K562 (cell line): ENCODE measurements around the gene CLSTN2. TPM values are rescaled to one million over a fixed set of nuclear protein-coding genes. Genes with fewer than 3 reads are reported as not detected.

Experiments
- ATAC-seq: fragments of 200-7000 bp; cut with Tn5 transposase; 3 replicates; pipeline ENCODE4 v1.9.1; 2020; ENCODE audit warnings: moderate library complexity
- BruUV-seq: library from RNA; stranded (reverse); fragments of 400-500 nt; replicated peaks from 2 replicates; lab custom pipeline; 2021; lab: Mats Ljungman, UMichigan
- CTCF ChIA-PET: fragments of 300-600 bp; formaldehyde crosslinking; extraction: SDS; loops from one replicate; lab custom pipeline; 2021; ENCODE audit warnings: low intra/inter-chr PET ratio; lab: Yijun Ruan, JAX
- POLR2A ChIA-PET: fragments of 300-600, 350-650 bp; sonication (Branson Sonifier 250); formaldehyde crosslinking; extraction: SDS; loops from one replicate; lab custom pipeline; 2021; ENCODE audit warnings: antibody characterized with exemption, inconsistent platforms; lab: Yijun Ruan, JAX
- DNase-seq, 4 experiments: peaks; one replicate each; pipeline versions ENCODE4 v3.0.0 to v3.0.0-alpha.2; 2011 to 2018; ENCODE audit warnings: low spot score in 3 of 4, mixed read lengths in 3 of 4; ENCODE audit errors: extremely low read depth in 1 of 4
- FAIRE-seq: peaks from 2 replicates; lab custom pipeline; 2011; peaks lifted over from hg19 to GRCh38; lab: Jason Lieb, UNC
- H2AFZ ChIP-seq: 2 replicates; pipeline ENCODE4 v1.6.0; 2011; ENCODE audit warnings: low read depth, low read length, control low read depth, inconsistent platforms
- H3K27ac ChIP-seq: fragments of 200-600 bp; 3 replicates; pipeline ENCODE4 v1.8.0; 2011; ENCODE audit warnings: low read depth, mild to moderate bottlenecking, control low read depth, inconsistent platforms, low read length, moderate library complexity, mixed read lengths; ENCODE audit errors: extremely low read depth
- H3K27me3 ChIP-seq, 2 experiments: fragments of 300-600 bp in 1 of 2; 2 replicates in 1 of 2; 3 replicates in 1 of 2; pipeline versions ENCODE4 v1.6.0 to v1.8.0; 2011; ENCODE audit warnings: inconsistent platforms in 2 of 2, low read length in 2 of 2, mild to moderate bottlenecking in 1 of 2, mixed read lengths in 1 of 2, moderate library complexity in 1 of 2; ENCODE audit not compliant: control insufficient read depth in 2 of 2, insufficient read depth in 2 of 2
- H3K36me3 ChIP-seq: fragments of 300-600 bp; 3 replicates; pipeline ENCODE4 v1.8.0; 2011; ENCODE audit warnings: mild to moderate bottlenecking, low read length, inconsistent platforms; ENCODE audit not compliant: control insufficient read depth, insufficient read depth
- H3K4me1 ChIP-seq, 2 experiments: fragments of 200-600 bp in 1 of 2; replicated peaks in 1 of 2; 2 replicates in 1 of 2; 3 replicates in 1 of 2; pipeline versions ENCODE4 v1.5.1 to v1.8.0; 2011; ENCODE audit warnings: inconsistent platforms in 2 of 2, low read length in 2 of 2, mild to moderate bottlenecking in 1 of 2, mixed read lengths in 1 of 2, moderate library complexity in 1 of 2; ENCODE audit not compliant: control insufficient read depth in 2 of 2, insufficient read depth in 2 of 2
- H3K4me2 ChIP-seq: 2 replicates; pipeline ENCODE4 v1.6.1; 2011; ENCODE audit warnings: low read length, control low read depth, inconsistent platforms, mixed read lengths; ENCODE audit not compliant: insufficient read depth
- H3K4me3 ChIP-seq: fragments of 200-600 bp; sonication (generic), shearing (Covaris generic); 2 replicates; pipeline ENCODE4 v1.5.1; 2016; ENCODE audit warnings: control low read depth, inconsistent platforms
- H3K79me2 ChIP-seq: fragments of 200-600 bp; 3 replicates; pipeline ENCODE4 v1.8.0; 2011; ENCODE audit warnings: low read length, inconsistent platforms; ENCODE audit not compliant: control insufficient read depth, insufficient read depth
- H3K9ac ChIP-seq, 2 experiments: 2 replicates each; pipeline versions ENCODE4 v1.6.0 to v1.6.1; 2011; ENCODE audit warnings: low read depth in 2 of 2, low read length in 2 of 2, control low read depth in 1 of 2, inconsistent platforms in 1 of 2, mild to moderate bottlenecking in 1 of 2, mixed read lengths in 1 of 2; ENCODE audit not compliant: insufficient read depth in 1 of 2
- H3K9me1 ChIP-seq: one replicate; pipeline ENCODE4 v1.6.0; 2011; ENCODE audit warnings: inconsistent platforms, mild to moderate bottlenecking, low read length, moderate library complexity; ENCODE audit not compliant: control insufficient read depth, insufficient read depth
- H3K9me3 ChIP-seq: replicated peaks from 2 replicates; pipeline ENCODE4 v1.5.1; 2011; ENCODE audit warnings: low read depth, low read length, inconsistent platforms; ENCODE audit not compliant: control insufficient read depth, insufficient read depth
- H4K20me1 ChIP-seq: replicated peaks from 2 replicates; pipeline ENCODE4 v1.6.1; 2011; ENCODE audit warnings: low read length, inconsistent platforms, mixed read lengths; ENCODE audit not compliant: control insufficient read depth, insufficient read depth
- ADNP ChIP-seq: fragments of 200-800 bp; sonication (Bioruptor generic); IDR thresholded peaks from 2 replicates; pipeline ENCODE4 v1.6.1; 2016; ENCODE audit warnings: missing genetic modification characterization, missing compliant biosample characterization
- CBFA2T2 ChIP-seq: fragments of 450-650 bp; conservative IDR thresholded peaks from 2 replicates; pipeline ENCODE4 v1.6.1; 2017; ENCODE audit warnings: mild to moderate bottlenecking
- EHMT2 ChIP-seq: fragments of 450-650 bp; IDR thresholded peaks from 2 replicates; pipeline ENCODE4 v1.6.1; 2018; ENCODE audit warnings: antibody characterized with exemption
- ELF2 ChIP-seq: fragments of 250-450 bp; sonication (Bioruptor Pico); IDR thresholded peaks from 2 replicates; pipeline ENCODE4 v1.5.0; 2021; ENCODE audit warnings: mild to moderate bottlenecking
- ETS2 ChIP-seq: IDR thresholded peaks from 2 replicates; pipeline ENCODE4 v1.6.1; 2016; ENCODE audit warnings: borderline replicate concordance, missing genetic modification characterization, mild to moderate bottlenecking, moderate library complexity, missing compliant biosample characterization; ENCODE audit not compliant: poor library complexity, severe bottlenecking
- HDAC2 ChIP-seq: fragments of 450-650 bp; IDR thresholded peaks from 2 replicates; pipeline ENCODE4 v1.6.1; 2016; ENCODE audit warnings: mild to moderate bottlenecking
- KLF16 ChIP-seq: IDR thresholded peaks from 2 replicates; pipeline ENCODE4 v1.6.1; 2016; ENCODE audit warnings: antibody characterized with exemption
- MBD2 ChIP-seq: sonication (generic); IDR thresholded peaks from 2 replicates; pipeline ENCODE4 v1.6.1; 2016; ENCODE audit warnings: low read depth, borderline replicate concordance
- MYNN ChIP-seq, 2 experiments: sonication (generic); formaldehyde crosslinking in 1 of 2; IDR thresholded peaks; 2 replicates each; pipeline versions ENCODE4 v1.5.0 to v1.6.1; 2016 to 2020; ENCODE audit warnings: antibody characterized with exemption in 1 of 2, missing genetic modification reagents in 1 of 2
- NCOA2 ChIP-seq, 2 experiments: fragments of 450-650 bp; IDR thresholded peaks; 2 replicates each; pipeline ENCODE4 v1.6.1; 2018; ENCODE audit warnings: mild to moderate bottlenecking in 2 of 2, moderate library complexity in 1 of 2; ENCODE audit not compliant: partially characterized antibody in 2 of 2
- NFRKB ChIP-seq: fragments of 450-650 bp; IDR thresholded peaks from 2 replicates; pipeline ENCODE4 v1.6.1; 2016; ENCODE audit warnings: low read depth
- RBM14 ChIP-seq: fragments of 200-400 bp; formaldehyde crosslinking; IDR thresholded peaks from 2 replicates; pipeline ENCODE4 v1.6.1; 2018; ENCODE audit warnings: low read depth, mild to moderate bottlenecking, low read length, moderate library complexity, borderline replicate concordance; ENCODE audit not compliant: insufficient read depth
- SIRT6 ChIP-seq: IDR thresholded peaks from one replicate; pipeline ENCODE4 v1.6.1; 2012; ENCODE audit warnings: low read depth, mild to moderate bottlenecking, control low read depth, inconsistent platforms, low read length, moderate library complexity
- TOE1 ChIP-seq, 2 experiments: fragments of 450-650 bp in 1 of 2; sonication (generic) in 1 of 2; formaldehyde crosslinking in 1 of 2; IDR thresholded peaks; 2 replicates each; pipeline versions ENCODE4 v1.7.1 to v1.8.0; 2016 to 2022; ENCODE audit warnings: borderline replicate concordance in 2 of 2, mild to moderate bottlenecking in 2 of 2, antibody characterized with exemption in 1 of 2, inconsistent platforms in 1 of 2, low read depth in 1 of 2, missing genetic modification reagents in 1 of 2, moderate library complexity in 1 of 2
- ZBTB7A ChIP-seq: IDR thresholded peaks from 2 replicates; pipeline ENCODE4 v1.6.1; 2011; ENCODE audit warnings: low read depth, mild to moderate bottlenecking, low read length, moderate library complexity, borderline replicate concordance; ENCODE audit not compliant: control insufficient read depth
- ZBTB8A ChIP-seq: fragments of 450-650 bp; IDR thresholded peaks from 2 replicates; pipeline ENCODE4 v1.6.1; 2018; ENCODE audit warnings: mild to moderate bottlenecking, moderate library complexity; ENCODE audit not compliant: partially characterized antibody
- ZFP30 ChIP-seq: fragments of 250-450 bp; sonication (Bioruptor Pico); IDR thresholded peaks from 2 replicates; pipeline ENCODE4 v1.8.0; 2022; ENCODE audit warnings: moderate library complexity, mild to moderate bottlenecking, inconsistent platforms, borderline replicate concordance
- ZFPM2 ChIP-seq: fragments of 250-450 bp; sonication (Bioruptor Pico); IDR thresholded peaks from 2 replicates; pipeline ENCODE4 v1.5.1; 2022; ENCODE audit warnings: mild to moderate bottlenecking
- ZNF232 ChIP-seq: sonication (generic); formaldehyde crosslinking; IDR thresholded peaks from 2 replicates; pipeline ENCODE4 v1.8.0; 2022; ENCODE audit warnings: mild to moderate bottlenecking, missing genetic modification reagents
- WGBS: fragments of 100-300 bp; shearing (Covaris generic); methylation state at CpG from one replicate; pipeline ENCODE4 v1.1.6; 2016; ENCODE audit warnings: low coverage, mixed read lengths; ENCODE audit not compliant: insufficient coverage; ENCODE audit errors: missing lambda C conversion rate; 5-methylcytosine and 5-hydroxymethylcytosine counted together
- in situ Hi-C: fragments of 300-500 bp; cut with MboI; formaldehyde crosslinking; loops from 4 replicates; pipeline ENCODE4 v1.15.0; 2018; ENCODE audit warnings: inconsistent platforms, mixed read lengths
- intact Hi-C: fragments of 100-400 bp; cut with micrococcal nuclease; formaldehyde crosslinking; loops from 2 replicates; pipeline ENCODE4 v1.14.2; 2022
- polyA plus RNA-seq, 8 experiments: library from polyadenylated mRNA; depleted of rRNA in 4 of 8; stranded (reverse) in 5 of 8; unstranded in 3 of 8; fragments of >200 nt; fragmentation: Nextera tagmentation in 2 of 8; fragmentation: Illumina TruSeq in 1 of 8; extraction: Ambion mirVana in 2 of 8; extraction: Trizol in 1 of 8; gene quantifications; 2 replicates each; pipeline versions ENCODE4 v1.2.1 to v1.2.3, GENCODE V29; 2011 to 2014; ENCODE audit warnings: inconsistent platforms in 1 of 8, missing spikeins in 1 of 8
- total RNA-seq, 7 experiments: library from RNA; depleted of rRNA in 6 of 7; stranded (reverse); fragments of >200 nt in 6 of 7; fragmentation: Illumina TruSeq in 2 of 7; extraction: Trizol in 2 of 7; gene quantifications; 2 replicates each; pipeline versions ENCODE4 v1.2.1 to v1.2.3, GENCODE V29; 2011 to 2021; ENCODE audit warnings: low replicate concordance in 1 of 7
- TF ChIP-seq, protein P1 (sequence below): fragments of 250-450 bp; sonication (Bioruptor Pico); IDR thresholded peaks from 2 replicates; pipeline ENCODE4 v1.4.0; 2020; ENCODE audit warnings: borderline replicate concordance
- TF ChIP-seq, protein P2 (sequence below): IDR thresholded peaks from 2 replicates; pipeline ENCODE4 v1.6.1; 2011; ENCODE audit not compliant: insufficient read length; ENCODE audit errors: extremely low read depth

The CLSTN2 gene
- total and polyA plus RNA-seq, 9 of the 15 experiments (the other 6 are each of a cell fraction or from before 2014, with no cell fraction given) = 0.02 to 0.04 (median 0.04) TPM; not detected in 6

DNA sequence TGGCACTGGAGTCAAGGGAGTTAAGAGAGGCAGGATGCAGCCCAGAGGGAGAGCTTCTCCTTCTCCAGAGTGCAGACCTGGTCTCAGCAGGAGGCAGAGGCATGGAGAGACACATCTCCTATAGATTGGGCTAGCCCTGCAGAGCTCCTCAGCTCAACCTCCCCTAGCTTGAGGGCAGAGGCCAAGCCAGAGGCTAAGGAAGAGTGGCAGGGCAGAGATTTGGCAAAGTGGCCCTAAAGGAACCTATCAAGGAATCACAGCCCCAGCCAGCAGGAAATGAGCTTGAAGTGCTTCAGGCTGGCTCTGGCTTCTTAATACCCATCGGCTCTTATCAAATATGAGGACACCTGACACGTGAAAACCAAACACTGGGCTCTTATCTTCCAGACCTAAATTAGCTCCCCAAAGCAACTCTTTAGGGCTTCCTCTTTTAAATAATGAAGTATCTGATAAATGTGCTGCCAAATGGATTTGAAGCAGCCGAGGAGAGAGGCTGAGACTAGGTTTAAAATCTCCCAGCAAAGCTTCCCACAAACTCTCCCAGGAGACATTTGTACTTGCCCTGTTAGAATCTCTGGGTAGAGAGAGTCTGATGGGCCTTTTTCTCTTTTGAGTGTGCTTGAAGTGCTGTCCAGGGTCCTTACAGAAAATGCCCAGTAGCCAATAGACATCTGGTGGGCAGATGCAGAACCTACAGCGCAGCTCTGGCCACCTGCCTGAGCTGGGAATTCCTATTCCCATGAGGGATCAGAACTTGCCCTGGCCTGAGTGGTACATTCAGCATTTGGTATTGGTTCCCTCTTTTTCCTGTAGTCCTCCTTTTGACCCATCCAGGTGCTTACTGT, 271.4 kb downstream of the CLSTN2 start:
- Histone ChIP-seq H3K9me1 (no peaks in the 10 kb centered on the region), H3K4me1 (no peaks in the 10 kb centered on the region), H4K20me1 (no peaks in the 10 kb centered on the region), H3K79me2 (no peaks in the 10 kb centered on the region), H2AFZ (no peak overlapping the region), H3K4me2 (no peak overlapping the region), H3K9ac (no peak overlapping the region), H3K27ac (no peak overlapping the region), H3K9me3 (no peaks in the 10 kb centered on the region), H3K4me3 (no peak overlapping the region), H3K27me3 (no peaks in the 10 kb centered on the region), H3K36me3 (no peaks in the 10 kb centered on the region)
- in situ Hi-C loops = no loop called here
- POLR2A ChIA-PET = no interaction called here
- FAIRE-seq = no peak
- 2% methylated on average over 4 of the region's 4 CpGs for WGBS
- peak; percentile 57; the same call in 2 of the 3 replicates for ATAC-seq
- peak in 2 of 4 experiments; percentile 9 to 10 for DNase-seq
- intact Hi-C loops = no loop called here
- CTCF ChIA-PET = no interaction called here
- no TSS peak for BruUV-seq
- TF ChIP-seq TOE1 (IDR thresholded peaks at IDR 0.05; ENCODE audit: borderline replicate concordance) = no peak
- no peak for TF ChIP-seq TOE1 (CRISPR knock-in tag; IDR thresholded peaks at IDR 0.05; ENCODE audit: borderline replicate concordance, low read depth)
- TF ChIP-seq ZBTB7A = no peak
- TF ChIP-seq ELF2 = no peak
- TF ChIP-seq MYNN (IDR thresholded peaks at IDR 0.05) = no peak
- TF ChIP-seq MYNN (CRISPR knock-in tag; IDR thresholded peaks at IDR 0.05) = no peak
- TF ChIP-seq HDAC2 = no peak
- no peak for TF ChIP-seq ADNP
- TF ChIP-seq NFRKB = no peak
- no peak for TF ChIP-seq ETS2 (tag)
- no peak for TF ChIP-seq ZNF232
- no peak for TF ChIP-seq ZFP30 (CRISPR knock-in tag)
- no peak for TF ChIP-seq RBM14
- TF ChIP-seq KLF16 = no peak
- no peak for TF ChIP-seq ZFPM2
- TF ChIP-seq ZBTB8A = no peak
- TF ChIP-seq, protein P1, sequence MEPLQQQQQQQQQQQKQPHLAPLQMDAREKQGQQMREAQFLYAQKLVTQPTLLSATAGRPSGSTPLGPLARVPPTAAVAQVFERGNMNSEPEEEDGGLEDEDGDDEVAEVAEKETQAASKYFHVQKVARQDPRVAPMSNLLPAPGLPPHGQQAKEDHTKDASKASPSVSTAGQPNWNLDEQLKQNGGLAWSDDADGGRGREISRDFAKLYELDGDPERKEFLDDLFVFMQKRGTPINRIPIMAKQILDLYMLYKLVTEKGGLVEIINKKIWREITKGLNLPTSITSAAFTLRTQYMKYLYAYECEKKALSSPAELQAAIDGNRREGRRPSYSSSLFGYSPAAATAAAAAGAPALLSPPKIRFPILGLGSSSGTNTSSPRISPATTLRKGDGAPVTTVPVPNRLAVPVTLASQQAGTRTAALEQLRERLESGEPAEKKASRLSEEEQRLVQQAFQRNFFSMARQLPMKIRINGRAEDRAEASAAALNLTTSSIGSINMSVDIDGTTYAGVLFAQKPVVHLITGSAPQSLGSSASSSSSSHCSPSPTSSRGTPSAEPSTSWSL = no peak
- TF ChIP-seq NCOA2 (IDR thresholded peaks at IDR 0.05; ENCODE audit: partially characterized antibody in 2 of 2) = no peak
- peak; percentile 91 for TF ChIP-seq EHMT2
- no peak for TF ChIP-seq SIRT6
- TF ChIP-seq CBFA2T2 = no peak
- no peak for TF ChIP-seq MBD2
- TF ChIP-seq, protein P2, sequence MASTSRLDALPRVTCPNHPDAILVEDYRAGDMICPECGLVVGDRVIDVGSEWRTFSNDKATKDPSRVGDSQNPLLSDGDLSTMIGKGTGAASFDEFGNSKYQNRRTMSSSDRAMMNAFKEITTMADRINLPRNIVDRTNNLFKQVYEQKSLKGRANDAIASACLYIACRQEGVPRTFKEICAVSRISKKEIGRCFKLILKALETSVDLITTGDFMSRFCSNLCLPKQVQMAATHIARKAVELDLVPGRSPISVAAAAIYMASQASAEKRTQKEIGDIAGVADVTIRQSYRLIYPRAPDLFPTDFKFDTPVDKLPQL = no peak
